ENCODE measurements around the gene GNA15.

GNA15 gene

DNA sequence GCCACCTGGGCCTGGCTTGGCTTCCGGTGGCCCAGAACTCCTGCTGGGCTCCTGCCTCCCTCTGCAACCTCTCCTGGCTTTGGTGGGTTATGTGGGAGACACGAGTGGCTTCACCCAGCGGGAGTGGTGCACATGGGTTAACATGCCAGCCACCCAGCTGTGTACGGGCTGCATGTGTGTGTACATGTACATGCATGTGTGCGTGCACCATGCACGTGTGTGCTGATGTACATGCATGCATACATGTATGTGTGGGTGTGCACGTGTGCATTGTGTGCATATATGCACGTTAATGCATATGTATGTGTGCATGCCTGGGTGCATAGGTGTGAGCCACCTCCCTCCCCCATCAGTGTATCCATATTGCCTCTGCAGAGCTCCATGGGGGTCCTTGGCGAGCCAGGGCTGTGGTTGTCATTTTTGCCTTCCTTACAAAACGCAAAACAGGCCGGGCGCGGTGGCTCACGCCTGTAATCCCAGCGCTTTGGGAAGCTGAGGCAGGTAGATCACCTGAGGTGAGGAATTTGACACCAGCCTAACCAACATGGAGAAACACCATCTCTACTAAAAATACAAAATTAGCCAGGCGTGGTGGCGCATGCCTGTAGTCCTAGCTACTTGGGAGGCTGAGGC is 29.2 kb upstream of the GNA15 start:
- TF ChIP-seq POLR2AphosphoS5 (IDR thresholded peaks at IDR 0.05; ENCODE audit: low read depth, low read length): no peak
- DNase-seq (ENCODE audit: insufficient read length, low spot score): no peak
- no peak for FAIRE-seq

DNA sequence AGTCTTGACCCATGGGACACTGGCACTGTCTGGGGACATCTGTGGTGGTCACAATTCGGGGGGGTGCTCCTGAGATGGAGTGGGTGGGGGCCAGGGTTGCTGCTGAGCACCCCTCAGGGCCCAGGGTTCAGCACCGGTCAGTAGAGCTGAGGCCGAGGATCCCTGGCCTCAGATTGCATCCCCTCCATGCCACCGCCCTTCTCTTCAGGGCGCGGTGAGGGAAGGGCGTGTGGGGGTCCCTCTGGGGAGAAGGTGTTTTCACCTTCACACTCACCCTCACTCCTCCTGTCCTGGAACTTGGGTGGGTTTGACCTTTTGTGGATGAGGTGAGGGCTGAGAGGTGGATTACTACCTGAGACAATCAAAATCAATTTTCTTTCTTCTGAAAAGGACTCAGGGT is 28.2 kb upstream of the GNA15 start:
- DNase-seq (ENCODE audit: insufficient read length, low spot score): no peak
- TF ChIP-seq POU2F2 (IDR thresholded peaks at IDR 0.05; ENCODE audit: low read depth, low read length) (no peak), PAX5 (IDR thresholded peaks at IDR 0.05; ENCODE audit: insufficient read depth, low read length, severe bottlenecking) (no peak), SPI1 (IDR thresholded peaks at IDR 0.05; ENCODE audit: low read depth, low read length) (no peak), POLR2A (IDR thresholded peaks at IDR 0.05; ENCODE audit: low read depth, low read length) (no peak), TAF1 (IDR thresholded peaks at IDR 0.05; ENCODE audit: low read depth, low read length) (no peak), POLR2AphosphoS5 (IDR thresholded peaks at IDR 0.05; ENCODE audit: low read depth, low read length) (no peak)
- FAIRE-seq: no peak

DNA sequence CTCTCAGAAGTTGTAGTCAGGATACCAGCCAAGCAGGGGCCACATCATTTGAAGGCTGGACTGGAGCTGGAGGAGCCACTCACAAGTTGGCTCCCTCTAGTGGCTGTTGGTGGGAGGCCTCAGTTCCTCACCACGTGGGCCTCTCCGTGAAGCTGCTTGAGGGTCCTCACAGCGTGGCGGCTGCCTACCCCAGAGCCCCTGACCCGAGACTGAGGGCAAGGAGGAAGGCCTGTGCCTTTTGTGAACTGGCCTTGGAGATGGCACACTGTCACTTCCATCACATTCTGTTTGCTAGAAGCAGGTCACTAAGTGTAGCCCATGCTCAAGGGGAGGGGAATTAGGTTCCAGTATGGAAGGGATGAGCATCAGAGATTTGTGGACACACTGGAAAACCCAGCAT is 27.1 kb upstream of the GNA15 start:
- TF ChIP-seq TAF1 (IDR thresholded peaks at IDR 0.05; ENCODE audit: low read depth, low read length): no peak
- no peak for TF ChIP-seq POLR2AphosphoS5 (IDR thresholded peaks at IDR 0.05; ENCODE audit: low read depth, low read length)
- TF ChIP-seq PAX5 (IDR thresholded peaks at IDR 0.05; ENCODE audit: insufficient read depth, low read length, severe bottlenecking): no peak
- TF ChIP-seq SPI1 (IDR thresholded peaks at IDR 0.05; ENCODE audit: low read depth, low read length): peak; percentile 39
- no peak for TF ChIP-seq POLR2A (IDR thresholded peaks at IDR 0.05; ENCODE audit: low read depth, low read length)
- no peak for TF ChIP-seq POU2F2 (IDR thresholded peaks at IDR 0.05; ENCODE audit: low read depth, low read length)
- peak; percentile 77 for DNase-seq (ENCODE audit: insufficient read length, low spot score)
- peak; percentile 90 for FAIRE-seq

- no peak for FAIRE-seq
- DNase-seq (ENCODE audit: insufficient read length, low spot score): no peak
- TF ChIP-seq PAX5 (IDR thresholded peaks at IDR 0.05; ENCODE audit: insufficient read depth, low read length, severe bottlenecking): no peak
- TF ChIP-seq TAF1 (IDR thresholded peaks at IDR 0.05; ENCODE audit: low read depth, low read length): no peak
- TF ChIP-seq POU2F2 (IDR thresholded peaks at IDR 0.05; ENCODE audit: low read depth, low read length): no peak
- no peak for TF ChIP-seq POLR2A (IDR thresholded peaks at IDR 0.05; ENCODE audit: low read depth, low read length)
- no peak for TF ChIP-seq SPI1 (IDR thresholded peaks at IDR 0.05; ENCODE audit: low read depth, low read length)
- no peak for TF ChIP-seq POLR2AphosphoS5 (IDR thresholded peaks at IDR 0.05; ENCODE audit: low read depth, low read length)
Observed at GRCh38 chr19:3109491-3109890, 26.3 kb upstream of the GNA15 start.

DNA sequence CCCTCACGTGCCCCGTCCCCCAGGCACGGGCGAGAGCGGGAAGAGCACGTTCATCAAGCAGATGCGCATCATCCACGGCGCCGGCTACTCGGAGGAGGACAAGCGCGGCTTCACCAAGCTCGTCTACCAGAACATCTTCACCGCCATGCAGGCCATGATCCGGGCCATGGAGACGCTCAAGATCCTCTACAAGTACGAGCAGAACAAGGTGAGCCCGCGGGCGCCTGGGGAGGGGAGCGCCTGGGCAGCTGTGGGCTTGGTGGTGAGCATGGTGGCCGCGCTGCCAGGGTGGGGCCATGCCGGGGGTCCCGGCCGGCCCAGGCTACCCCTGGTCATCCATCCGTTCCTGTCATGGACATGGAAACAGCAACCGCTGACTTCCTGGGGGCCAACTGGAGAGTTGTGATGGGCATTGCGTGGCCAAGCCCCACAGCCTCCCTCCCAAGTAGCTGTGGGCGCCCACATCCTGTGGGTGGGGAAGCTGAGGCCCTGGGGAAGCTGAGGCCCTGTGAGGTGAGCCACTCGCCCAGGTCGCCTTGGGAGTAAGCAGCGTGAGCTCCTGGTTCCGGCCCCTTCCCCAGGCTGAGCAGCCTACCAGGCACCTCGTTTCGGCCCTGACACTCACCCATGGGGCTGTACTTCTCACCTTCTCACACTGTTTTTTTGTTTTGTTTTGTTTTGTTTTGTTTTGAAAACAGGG is 25.6 kb upstream of the GNA15 start:
- no peak for FAIRE-seq
- no peak for DNase-seq (ENCODE audit: insufficient read length, low spot score)
- TF ChIP-seq TAF1 (IDR thresholded peaks at IDR 0.05; ENCODE audit: low read depth, low read length): no peak
- TF ChIP-seq POU2F2 (IDR thresholded peaks at IDR 0.05; ENCODE audit: low read depth, low read length): no peak
- TF ChIP-seq POLR2AphosphoS5 (IDR thresholded peaks at IDR 0.05; ENCODE audit: low read depth, low read length): no peak
- no peak for TF ChIP-seq SPI1 (IDR thresholded peaks at IDR 0.05; ENCODE audit: low read depth, low read length)
- TF ChIP-seq PAX5 (IDR thresholded peaks at IDR 0.05; ENCODE audit: insufficient read depth, low read length, severe bottlenecking): no peak
- no peak for TF ChIP-seq POLR2A (IDR thresholded peaks at IDR 0.05; ENCODE audit: low read depth, low read length)

DNA sequence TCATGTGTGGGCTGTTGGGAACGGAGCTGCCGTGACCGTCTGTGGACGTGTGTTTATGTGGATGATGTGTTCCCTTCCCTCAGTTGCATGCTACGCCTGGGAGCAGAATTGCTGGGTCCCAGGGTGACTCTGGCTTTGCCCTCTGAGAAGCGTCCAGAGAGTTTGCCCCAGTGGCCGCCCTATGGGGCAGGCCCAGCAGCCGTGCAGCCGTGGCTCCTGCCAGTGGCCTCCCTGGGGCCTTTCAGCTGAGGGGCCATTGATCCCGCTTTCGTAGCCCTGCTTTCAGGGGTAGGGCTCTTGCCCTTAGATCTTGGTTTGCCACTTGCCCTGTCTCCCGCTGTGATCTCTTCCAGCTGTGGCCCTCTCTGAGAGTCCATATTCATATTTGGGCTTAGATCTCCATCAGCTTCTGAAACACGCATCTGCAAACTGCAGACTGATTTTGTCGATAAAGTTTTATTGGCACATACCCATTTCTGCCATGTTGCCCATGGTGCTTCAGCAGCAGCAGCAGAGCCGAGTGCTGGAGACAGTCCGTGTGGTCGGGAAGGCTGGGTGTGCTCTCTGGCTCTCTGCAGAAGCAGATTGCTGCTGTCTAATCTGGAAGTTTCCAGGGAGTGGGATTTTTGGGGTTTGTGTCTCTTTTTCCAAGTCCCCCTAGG is 24.1 kb upstream of the GNA15 start:
- DNase-seq (ENCODE audit: insufficient read length, low spot score) (no peak), FAIRE-seq (no peak)
- no peak for TF ChIP-seq TAF1 (IDR thresholded peaks at IDR 0.05; ENCODE audit: low read depth, low read length)
- TF ChIP-seq POLR2AphosphoS5 (IDR thresholded peaks at IDR 0.05; ENCODE audit: low read depth, low read length): no peak
- no peak for TF ChIP-seq PAX5 (IDR thresholded peaks at IDR 0.05; ENCODE audit: insufficient read depth, low read length, severe bottlenecking)
- no peak for TF ChIP-seq SPI1 (IDR thresholded peaks at IDR 0.05; ENCODE audit: low read depth, low read length)
- no peak for TF ChIP-seq POLR2A (IDR thresholded peaks at IDR 0.05; ENCODE audit: low read depth, low read length)
- TF ChIP-seq POU2F2 (IDR thresholded peaks at IDR 0.05; ENCODE audit: low read depth, low read length): no peak

DNA sequence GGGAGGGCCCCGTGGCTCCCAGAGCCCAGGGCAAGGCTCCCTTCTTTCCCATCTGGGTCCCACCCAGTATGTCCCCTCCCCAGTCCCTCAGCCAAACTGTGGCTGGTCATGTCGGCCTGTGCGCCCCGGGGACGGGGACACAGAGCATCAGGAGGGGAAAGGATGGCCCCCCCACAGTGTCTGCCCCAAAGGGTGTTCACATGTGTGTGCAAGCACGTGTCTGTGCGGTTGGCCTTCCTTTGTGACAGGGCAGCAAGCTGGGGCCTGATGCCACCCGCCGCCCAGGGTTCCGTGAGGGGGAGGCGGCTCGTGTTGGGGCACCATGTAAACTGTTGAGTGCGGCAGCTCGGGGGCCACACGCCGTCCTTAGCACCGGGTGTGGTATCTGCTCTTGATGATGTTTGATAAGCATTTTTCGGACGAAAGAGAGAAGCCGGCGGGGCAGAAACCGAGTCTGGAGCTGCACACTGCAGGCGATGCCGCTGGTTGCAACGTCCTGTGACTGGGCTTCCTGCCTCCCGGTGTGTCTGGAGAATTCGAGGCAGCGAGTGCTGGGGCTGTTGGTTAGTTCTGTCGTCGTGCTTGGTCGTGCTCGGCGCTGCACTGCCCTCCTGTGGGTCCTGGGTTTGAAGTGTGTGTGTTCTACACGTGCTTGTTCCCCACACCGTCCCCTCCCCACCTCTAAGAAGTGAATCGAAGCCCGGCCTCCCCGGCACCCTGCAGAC is 23.3 kb upstream of the GNA15 start:
- TF ChIP-seq PAX5 (IDR thresholded peaks at IDR 0.05; ENCODE audit: insufficient read depth, low read length, severe bottlenecking) (no peak), TAF1 (IDR thresholded peaks at IDR 0.05; ENCODE audit: low read depth, low read length) (no peak), POLR2A (IDR thresholded peaks at IDR 0.05; ENCODE audit: low read depth, low read length) (no peak), POU2F2 (IDR thresholded peaks at IDR 0.05; ENCODE audit: low read depth, low read length) (no peak), POLR2AphosphoS5 (IDR thresholded peaks at IDR 0.05; ENCODE audit: low read depth, low read length) (no peak), SPI1 (IDR thresholded peaks at IDR 0.05; ENCODE audit: low read depth, low read length) (no peak)
- DNase-seq (ENCODE audit: insufficient read length, low spot score): no peak
- no peak for FAIRE-seq

DNA sequence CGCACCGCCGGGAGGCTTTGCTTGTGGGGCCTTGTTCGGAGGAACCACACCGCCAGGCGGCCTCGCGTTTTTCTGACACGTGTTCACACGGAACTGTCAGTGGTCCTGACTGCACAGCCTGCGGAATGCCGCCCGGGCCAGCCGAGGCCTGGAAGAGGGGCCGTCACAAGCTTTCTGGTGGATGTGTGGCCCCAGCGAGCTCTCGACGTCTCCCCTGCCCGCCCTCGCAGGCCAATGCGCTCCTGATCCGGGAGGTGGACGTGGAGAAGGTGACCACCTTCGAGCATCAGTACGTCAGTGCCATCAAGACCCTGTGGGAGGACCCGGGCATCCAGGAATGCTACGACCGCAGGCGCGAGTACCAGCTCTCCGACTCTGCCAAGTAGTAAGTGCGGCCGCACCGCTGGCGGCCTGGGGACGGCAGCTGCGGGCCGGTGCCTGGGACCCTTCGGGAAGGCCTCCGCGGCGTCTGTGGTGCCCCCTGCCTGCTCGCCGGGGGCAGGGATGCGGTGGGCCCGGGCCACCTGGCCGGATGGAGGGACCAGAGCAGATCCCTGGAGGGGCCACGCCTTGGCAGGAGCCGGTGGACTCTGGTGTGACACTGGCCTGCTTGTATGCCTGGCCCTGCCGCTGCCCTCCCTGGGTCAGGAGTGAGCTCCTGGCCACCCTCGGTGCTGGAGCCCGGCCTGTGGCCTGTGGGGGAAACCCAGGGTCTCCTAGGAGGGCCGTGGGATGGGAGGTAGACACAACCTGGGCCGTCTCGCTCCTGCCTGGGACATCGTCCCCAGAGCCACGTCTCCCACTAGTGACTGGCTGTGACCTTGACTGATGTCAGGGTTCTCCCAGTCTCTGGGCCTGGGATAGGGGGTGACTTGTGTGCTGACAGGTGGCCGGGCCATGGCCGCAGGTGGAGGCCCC is 22.5 kb upstream of the GNA15 start:
- FAIRE-seq (no peak), DNase-seq (ENCODE audit: insufficient read length, low spot score) (no peak)
- no peak for TF ChIP-seq POU2F2 (IDR thresholded peaks at IDR 0.05; ENCODE audit: low read depth, low read length)
- TF ChIP-seq POLR2AphosphoS5 (IDR thresholded peaks at IDR 0.05; ENCODE audit: low read depth, low read length): no peak
- no peak for TF ChIP-seq SPI1 (IDR thresholded peaks at IDR 0.05; ENCODE audit: low read depth, low read length)
- no peak for TF ChIP-seq POLR2A (IDR thresholded peaks at IDR 0.05; ENCODE audit: low read depth, low read length)
- no peak for TF ChIP-seq TAF1 (IDR thresholded peaks at IDR 0.05; ENCODE audit: low read depth, low read length)
- no peak for TF ChIP-seq PAX5 (IDR thresholded peaks at IDR 0.05; ENCODE audit: insufficient read depth, low read length, severe bottlenecking)
